GM12891 (cell line): ENCODE results near the gene PHF13.

Source experiments
- POLR2AphosphoS5 ChIP-seq: IDR thresholded peaks from 2 replicates; pipeline ENCODE4 v1.6.1; 2011; ENCODE audit warnings: low read depth, low read length, control low read depth
- TAF1 ChIP-seq: IDR thresholded peaks from 2 replicates; pipeline ENCODE4 v1.6.1; 2011; ENCODE audit warnings: low read depth, low read length, control low read depth

DNA sequence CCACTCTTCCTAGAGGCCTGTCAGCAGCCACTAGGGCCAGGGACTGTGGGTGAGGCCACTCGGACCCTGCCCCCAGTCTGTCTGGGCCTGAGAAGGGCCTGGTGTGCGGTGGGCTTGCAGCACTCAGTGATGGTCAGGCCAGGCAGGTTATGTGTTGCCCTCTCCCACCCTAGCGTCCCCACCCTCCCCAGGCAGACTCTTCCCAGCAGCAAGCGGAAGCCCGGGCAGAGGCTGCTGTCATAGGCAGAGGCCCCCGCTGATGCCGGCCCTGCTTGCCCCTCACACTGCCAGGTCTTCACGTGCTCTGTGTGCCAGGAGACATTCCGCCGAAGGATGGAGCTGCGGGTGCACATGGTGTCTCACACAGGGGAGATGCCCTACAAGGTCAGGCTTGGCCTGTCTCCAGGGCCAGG lies 27.1 kb upstream of the PHF13 start:
- TF ChIP-seq POLR2AphosphoS5 (no peak), TAF1 (no peak)
